Spleen (tissue), 7 donors: ENCODE measurements around the gene SOX5.

ENCODE experiments used
- POLR2A ChIP-seq, 3 donors: fragments of 450-650 bp; IDR thresholded peaks; one replicate each; pipeline ENCODE4 v1.5.1; 2017; ENCODE audit warnings: antibody characterized with exemption in 3 of 3, mild to moderate bottlenecking in 1 of 3
- POLR2AphosphoS5 ChIP-seq, 3 donors: sonication (generic); formaldehyde crosslinking; IDR thresholded peaks; one replicate each; pipeline ENCODE4 v1.5.1; 2017; ENCODE audit warnings: antibody characterized with exemption in 3 of 3
- TF ChIP-seq, protein P1 (sequence below), 11 experiments: fragments of 200-600 bp in 7 of 11; fragments of 450-650 bp in 4 of 11; sonication (generic) in 4 of 11; IDR thresholded peaks in 8 of 11; conservative IDR thresholded peaks in 3 of 11; 1 replicate in 7 of 11; 2 replicates in 4 of 11; pipeline versions ENCODE4 v1.4.0 to v1.8.0; 2016 to 2021; ENCODE audit warnings: antibody characterized with exemption in 11 of 11, inconsistent platforms in 4 of 11, mild to moderate bottlenecking in 1 of 11
- donor health status: DM: no; HTN: no; CAD: no; lungs with moderate emphysema.
- donor health status: DM: no; HTN: no; CAD: no.
- donor health status: DM: no; HTN: no; CAD: no.

- TF ChIP-seq, protein P1, sequence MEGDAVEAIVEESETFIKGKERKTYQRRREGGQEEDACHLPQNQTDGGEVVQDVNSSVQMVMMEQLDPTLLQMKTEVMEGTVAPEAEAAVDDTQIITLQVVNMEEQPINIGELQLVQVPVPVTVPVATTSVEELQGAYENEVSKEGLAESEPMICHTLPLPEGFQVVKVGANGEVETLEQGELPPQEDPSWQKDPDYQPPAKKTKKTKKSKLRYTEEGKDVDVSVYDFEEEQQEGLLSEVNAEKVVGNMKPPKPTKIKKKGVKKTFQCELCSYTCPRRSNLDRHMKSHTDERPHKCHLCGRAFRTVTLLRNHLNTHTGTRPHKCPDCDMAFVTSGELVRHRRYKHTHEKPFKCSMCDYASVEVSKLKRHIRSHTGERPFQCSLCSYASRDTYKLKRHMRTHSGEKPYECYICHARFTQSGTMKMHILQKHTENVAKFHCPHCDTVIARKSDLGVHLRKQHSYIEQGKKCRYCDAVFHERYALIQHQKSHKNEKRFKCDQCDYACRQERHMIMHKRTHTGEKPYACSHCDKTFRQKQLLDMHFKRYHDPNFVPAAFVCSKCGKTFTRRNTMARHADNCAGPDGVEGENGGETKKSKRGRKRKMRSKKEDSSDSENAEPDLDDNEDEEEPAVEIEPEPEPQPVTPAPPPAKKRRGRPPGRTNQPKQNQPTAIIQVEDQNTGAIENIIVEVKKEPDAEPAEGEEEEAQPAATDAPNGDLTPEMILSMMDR (IDR thresholded peaks at IDR 0.05 in 8 of 11, conservative IDR thresholded peaks at IDR 0.05 in 3 of 11) = no peak
- TF ChIP-seq POLR2A (IDR thresholded peaks at IDR 0.05) (no peak), POLR2AphosphoS5 (IDR thresholded peaks at IDR 0.05) (no peak)
Observed at GRCh38 chr12:23566133-23566532, 383.3 kb downstream of the SOX5 start.
